Endothelial cell of umbilical vein (primary cell): Measurements from ENCODE around the gene EFCAB8. TPM values are rescaled to one million over a fixed set of nuclear protein-coding genes. Genes with fewer than 3 reads are reported as not detected.

Experiments
- BruUV-seq: library from RNA; stranded (reverse); fragments of 400-500 nt; replicated peaks from 2 replicates; lab custom pipeline; 2021; lab: Mats Ljungman, UMichigan
- CTCF ChIA-PET: fragments of 300-600, 350-600 bp; sonication (Branson Sonifier 250); formaldehyde crosslinking; loops from one replicate; lab custom pipeline; 2021; ENCODE audit warnings: antibody characterized with exemption, inconsistent platforms; lab: Charles Lee
- POLR2A ChIA-PET: fragments of 300-600, 350-600 bp; sonication (Branson Sonifier 250); formaldehyde crosslinking; loops from one replicate; lab custom pipeline; 2021; ENCODE audit warnings: antibody characterized with exemption, inconsistent platforms; lab: Charles Lee
- DNase-seq: peaks from one replicate; pipeline ENCODE4 v3.0.0-alpha.2; 2011; ENCODE audit warnings: low read depth, low spot score
- FAIRE-seq: peaks from 2 replicates; lab custom pipeline; 2011; peaks lifted over from hg19 to GRCh38; lab: Jason Lieb, UNC
- H2AFZ ChIP-seq: 2 replicates; pipeline ENCODE4 v1.6.0; 2012; ENCODE audit warnings: low read depth, low read length, control low read depth, inconsistent platforms
- H3K27ac ChIP-seq: 2 replicates; pipeline ENCODE4 v1.5.1; 2011; ENCODE audit warnings: low read depth, mild to moderate bottlenecking, control low read depth, low read length, moderate library complexity; ENCODE audit not compliant: insufficient read depth
- H3K27me3 ChIP-seq, 2 experiments: 2 replicates each; pipeline versions ENCODE4 v1.6.0 to v1.6.1; 2011; ENCODE audit warnings: low read length in 2 of 2, mixed read lengths in 1 of 2; ENCODE audit not compliant: control insufficient read depth in 2 of 2, insufficient read depth in 2 of 2
- H3K36me3 ChIP-seq, 2 experiments: 2 replicates in 1 of 2; 3 replicates in 1 of 2; pipeline ENCODE4 v1.5.1; 2011; ENCODE audit warnings: low read length in 2 of 2, mild to moderate bottlenecking in 1 of 2, moderate library complexity in 1 of 2; ENCODE audit not compliant: control insufficient read depth in 2 of 2, insufficient read depth in 2 of 2; ENCODE audit errors: extremely low read depth in 1 of 2
- H3K4me1 ChIP-seq: 3 replicates; pipeline ENCODE4 v1.5.1; 2011; ENCODE audit warnings: mild to moderate bottlenecking, low read length; ENCODE audit not compliant: control insufficient read depth, insufficient read depth; ENCODE audit errors: extremely low read depth
- H3K4me2 ChIP-seq: 2 replicates; pipeline ENCODE4 v1.6.1; 2011; ENCODE audit warnings: low read length, control low read depth, mixed read lengths; ENCODE audit not compliant: insufficient read depth
- H3K4me3 ChIP-seq, 3 experiments: fragments of 200-600 bp in 1 of 3; sonication (generic), shearing (Covaris generic) in 1 of 3; replicated peaks in 1 of 3; 2 replicates each; pipeline ENCODE4 v1.5.1; 2011 to 2016; ENCODE audit warnings: control low read depth in 3 of 3, low read length in 3 of 3, mild to moderate bottlenecking in 2 of 3, inconsistent platforms in 1 of 3, low read depth in 1 of 3, moderate library complexity in 1 of 3; ENCODE audit not compliant: insufficient read depth in 1 of 3
- H3K79me2 ChIP-seq: 2 replicates; pipeline ENCODE4 v1.6.0; 2012; ENCODE audit warnings: low read length, inconsistent platforms; ENCODE audit not compliant: control insufficient read depth, insufficient read depth
- H3K9ac ChIP-seq: replicated peaks from 2 replicates; pipeline ENCODE3; 2011; ENCODE audit warnings: low read length, control low read depth; ENCODE audit not compliant: insufficient read depth; ENCODE audit errors: extremely low read depth
- H3K9me1 ChIP-seq: replicated peaks from 3 replicates; pipeline ENCODE4 v1.6.0; 2011; ENCODE audit warnings: mild to moderate bottlenecking, low read length; ENCODE audit not compliant: control insufficient read depth, insufficient read depth; ENCODE audit errors: extremely low read depth
- H3K9me3 ChIP-seq: replicated peaks from 2 replicates; pipeline ENCODE4 v1.5.1; 2012; ENCODE audit warnings: low read length, inconsistent platforms; ENCODE audit not compliant: control insufficient read depth, insufficient read depth
- H4K20me1 ChIP-seq: replicated peaks from 2 replicates; pipeline ENCODE3; 2011; ENCODE audit warnings: mild to moderate bottlenecking, low read length; ENCODE audit not compliant: control insufficient read depth, insufficient read depth; ENCODE audit errors: extremely low read depth
- EZH2 ChIP-seq: IDR thresholded peaks from 2 replicates; pipeline ENCODE4 v1.6.1; 2012; ENCODE audit warnings: borderline replicate concordance, low read depth, mild to moderate bottlenecking, moderate library complexity, low read length, inconsistent platforms; ENCODE audit not compliant: severe bottlenecking
- FOS ChIP-seq: IDR thresholded peaks from 2 replicates; pipeline ENCODE4 v1.6.1; 2011; ENCODE audit warnings: mild to moderate bottlenecking, low read length, moderate library complexity, borderline replicate concordance; ENCODE audit not compliant: insufficient read depth
- GATA2 ChIP-seq: IDR thresholded peaks from 2 replicates; pipeline ENCODE4 v1.7.0; 2011; ENCODE audit warnings: low read depth, mild to moderate bottlenecking, moderate library complexity, mixed read lengths, low read length; ENCODE audit not compliant: insufficient read length, insufficient read depth
- JUN ChIP-seq: IDR thresholded peaks from 2 replicates; pipeline ENCODE4 v1.6.1; 2011; ENCODE audit warnings: borderline replicate concordance, low read depth; ENCODE audit not compliant: insufficient read length, insufficient read depth
- MAX ChIP-seq: IDR thresholded peaks from 2 replicates; pipeline ENCODE4 v1.6.1; 2011; ENCODE audit not compliant: insufficient read depth, insufficient read length
- MYC ChIP-seq: IDR thresholded peaks from one replicate; pipeline ENCODE4 v1.6.1; 2011; ENCODE audit warnings: mild to moderate bottlenecking, low read depth, low read length
- POLR2A ChIP-seq: IDR thresholded peaks from 2 replicates; pipeline ENCODE4 v1.6.1; 2012; ENCODE audit warnings: low read depth, mild to moderate bottlenecking, control low read depth, low read length
- POLR2AphosphoS5 ChIP-seq: IDR thresholded peaks from 2 replicates; pipeline ENCODE4 v1.6.1; 2012; ENCODE audit warnings: low read depth, mild to moderate bottlenecking, control low read depth, low read length, moderate library complexity; ENCODE audit not compliant: insufficient read depth
- dilution Hi-C: fragments of 300-500 bp; cut with MboI; formaldehyde crosslinking; loops from one replicate; pipeline ENCODE4 v1.15.0; 2019; ENCODE audit warnings: low sequenced_read_pairs; ENCODE audit not compliant: extremely low pct_ligation_motif_present
- intact Hi-C: fragments of 100-400 bp; cut with micrococcal nuclease; formaldehyde crosslinking; loops from one replicate; pipeline ENCODE4 v1.10.0; 2022
- polyA plus RNA-seq, 4 experiments: library from polyadenylated mRNA; depleted of rRNA in 3 of 4; stranded (reverse) in 3 of 4; unstranded in 1 of 4; fragments of >200 nt; gene quantifications; 2 replicates each; pipeline versions ENCODE4 v1.2.1 to v1.2.3, GENCODE V29; 2011 to 2012; ENCODE audit warnings: missing spikeins in 1 of 4
- total RNA-seq: library from RNA; stranded (reverse); gene quantifications from 2 replicates; pipeline ENCODE4 v1.2.3, GENCODE V29; 2021
- TF ChIP-seq, protein P1 (sequence below), 2 donors: IDR thresholded peaks; 1 replicate in 1 of 2; 2 replicates in 1 of 2; pipeline ENCODE4 v1.5.1; 2011; ENCODE audit warnings: low read length in 2 of 2, mild to moderate bottlenecking in 2 of 2, moderate library complexity in 2 of 2, control low read depth in 1 of 2, inconsistent platforms in 1 of 2, low read depth in 1 of 2; ENCODE audit not compliant: insufficient read depth in 1 of 2; ENCODE audit errors: extremely low read depth in 1 of 2

Gene EFCAB8
- total and polyA plus RNA-seq, 2 donors (not counting 3 experiments of a cell fraction or from before 2014, with no cell fraction given) = 0.01 to 0.31 TPM

- no peak for FAIRE-seq
- Histone ChIP-seq H3K27ac (no peak overlapping the region), H3K9ac (no peak overlapping the region), H3K9me3 (no peaks in the 10 kb centered on the region), H3K79me2 (no peaks in the 10 kb centered on the region), H3K36me3 (no peaks in the 10 kb centered on the region), H4K20me1 (no peaks in the 10 kb centered on the region), H3K4me1 (no peaks in the 10 kb centered on the region), H3K27me3 (peaks cover 1 to 2% of the 10 kb centered on the region in 2 experiments), H2AFZ (no peak overlapping the region), H3K4me2 (no peak overlapping the region), H3K9me1 (no peaks in the 10 kb centered on the region), H3K4me3 (no peak overlapping the region)
- DNase-seq = no peak
- dilution Hi-C loops = no loop called here
- BruUV-seq = no TSS peak
- CTCF ChIA-PET = interaction anchor here (1.1 kb wide), 1 partner anchor 12 kb away, joined by 3 read pairs; no protein-coding TSS in a partner anchor
- intact Hi-C loops = no loop called here
- TF ChIP-seq FOS (no peak), JUN (no peak), POLR2A (no peak), MYC (no peak), POLR2AphosphoS5 (no peak), MAX (no peak), EZH2 (no peak), GATA2 (no peak)
- TF ChIP-seq, protein P1, sequence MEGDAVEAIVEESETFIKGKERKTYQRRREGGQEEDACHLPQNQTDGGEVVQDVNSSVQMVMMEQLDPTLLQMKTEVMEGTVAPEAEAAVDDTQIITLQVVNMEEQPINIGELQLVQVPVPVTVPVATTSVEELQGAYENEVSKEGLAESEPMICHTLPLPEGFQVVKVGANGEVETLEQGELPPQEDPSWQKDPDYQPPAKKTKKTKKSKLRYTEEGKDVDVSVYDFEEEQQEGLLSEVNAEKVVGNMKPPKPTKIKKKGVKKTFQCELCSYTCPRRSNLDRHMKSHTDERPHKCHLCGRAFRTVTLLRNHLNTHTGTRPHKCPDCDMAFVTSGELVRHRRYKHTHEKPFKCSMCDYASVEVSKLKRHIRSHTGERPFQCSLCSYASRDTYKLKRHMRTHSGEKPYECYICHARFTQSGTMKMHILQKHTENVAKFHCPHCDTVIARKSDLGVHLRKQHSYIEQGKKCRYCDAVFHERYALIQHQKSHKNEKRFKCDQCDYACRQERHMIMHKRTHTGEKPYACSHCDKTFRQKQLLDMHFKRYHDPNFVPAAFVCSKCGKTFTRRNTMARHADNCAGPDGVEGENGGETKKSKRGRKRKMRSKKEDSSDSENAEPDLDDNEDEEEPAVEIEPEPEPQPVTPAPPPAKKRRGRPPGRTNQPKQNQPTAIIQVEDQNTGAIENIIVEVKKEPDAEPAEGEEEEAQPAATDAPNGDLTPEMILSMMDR (IDR thresholded peaks at IDR 0.05; ENCODE audit: extremely low read depth in 1 of 2, insufficient read depth in 1 of 2, low read depth in 1 of 2, low read length in 2 of 2) = no peak
- POLR2A ChIA-PET = no interaction called here
These were observed 104.5 kb downstream of the EFCAB8 start for GRCh38 chr20:32963176-32963575.
